Measurements from ENCODE around the gene SOX3. TPM values are rescaled to one million over a fixed set of nuclear protein-coding genes. Genes with fewer than 3 reads are reported as not detected.

Gene SOX3
- total RNA-seq, result not detected
- not detected for total RNA-seq (2013)

DNA sequence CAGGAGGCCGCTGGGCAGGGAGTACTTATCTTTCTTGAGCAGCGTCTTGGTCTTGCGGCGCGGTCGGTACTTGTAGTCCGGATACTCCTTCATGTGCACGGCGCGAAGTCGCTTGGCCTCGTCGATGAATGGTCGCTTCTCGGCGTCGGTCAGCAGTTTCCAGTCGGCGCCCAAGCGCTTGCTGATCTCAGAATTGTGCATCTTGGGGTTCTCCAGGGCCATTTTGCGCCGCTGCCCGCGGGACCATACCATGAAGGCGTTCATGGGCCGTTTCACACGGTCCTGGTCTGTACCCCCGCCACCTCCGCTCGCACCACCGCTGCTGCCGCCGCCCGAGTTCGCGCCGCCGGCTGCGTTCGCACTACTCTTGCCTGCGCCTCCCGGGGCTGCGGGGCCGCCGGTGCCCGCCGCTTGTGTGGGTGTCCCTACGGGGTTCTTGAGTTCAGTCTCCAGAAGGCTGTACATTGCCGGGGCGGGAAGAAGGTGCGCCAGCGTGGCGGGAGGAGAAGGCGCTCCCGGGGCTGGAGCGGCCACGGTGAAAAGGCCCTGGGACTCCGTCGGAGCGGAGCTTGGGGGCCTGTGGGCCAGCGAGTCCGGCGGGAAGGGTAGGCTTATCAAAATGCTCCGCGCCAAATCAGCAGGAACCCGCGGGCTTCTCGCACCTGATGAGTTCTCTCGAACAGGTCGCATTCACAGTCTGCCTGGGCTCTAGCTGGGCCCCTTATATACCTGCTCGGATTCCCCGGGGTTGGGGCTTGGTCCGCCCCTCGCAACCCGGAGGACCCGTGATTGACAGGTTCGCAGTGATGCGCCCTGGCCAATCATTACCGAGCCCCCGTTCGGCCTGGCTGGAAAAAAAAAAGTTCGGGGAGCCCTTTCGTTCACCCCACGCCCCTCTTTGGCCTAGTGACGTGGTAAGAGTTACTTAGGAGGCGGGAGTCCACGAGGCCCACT, at the start of gene SOX3:
Gene SOX3, minus strand, starts transcription at position 699 of the 954 bp plus-strand sequence. Its CDS starts 9 bp downstream, at position 690.
- no peaks in the 10 kb centered on the region for H3K36me3 ChIP-seq (ENCODE audit: control insufficient read depth, insufficient read depth, low read length)
- TF ChIP-seq CTCF (IDR thresholded peaks at IDR 0.05), result no peak
- 10% methylated on average over 82 of the region's 87 CpGs for WGBS (ENCODE audit: insufficient coverage)
- Mint-ChIP-seq H3K9me3 (no peaks in the 10 kb centered on the region), H3K36me3 (no peaks in the 10 kb centered on the region), H3K4me3 (no peak within 1 kb of the TSS), H3K27ac (no peak within 1 kb of the TSS), H3K4me1 (no peaks in the 10 kb centered on the region), H3K27me3 (ENCODE audit: low read depth in 2 of 2) (peaks cover 30 to 45% of the 10 kb centered on the region in 2 donors)
- ATAC-seq (no peak), DNase-seq (no peak)
- intact Hi-C loops (cut with micrococcal nuclease), result no loop called here
- H3K9me3 ChIP-seq (ENCODE audit: control insufficient read depth, insufficient read depth, low read length), result no peaks in the 10 kb centered on the region
- peaks cover 4% of the 10 kb centered on the region for H3K27me3 ChIP-seq (ENCODE audit: control insufficient read depth, insufficient read depth, low read length)
- no peak within 1 kb of the TSS for H3K4me3 ChIP-seq (ENCODE audit: low read length)
- H3K27ac ChIP-seq (ENCODE audit: low read length), result no peak within 1 kb of the TSS
- peaks cover 5% of the 10 kb centered on the region for H3K4me1 ChIP-seq (ENCODE audit: control insufficient read depth, insufficient read depth, low read length)

- H3K4me1 Mint-ChIP-seq, result no peaks in the 10 kb centered on the region
- Histone ChIP-seq H3K4me3 (ENCODE audit: low read length) (no peak overlapping the region), H3K27ac (ENCODE audit: low read length) (no peak overlapping the region), H3K9me3 (ENCODE audit: control insufficient read depth, insufficient read depth, low read length) (no peaks in the 10 kb centered on the region), H3K27me3 (ENCODE audit: control insufficient read depth, insufficient read depth, low read length) (no peaks in the 10 kb centered on the region), H3K36me3 (ENCODE audit: control insufficient read depth, insufficient read depth, low read length) (no peaks in the 10 kb centered on the region), H3K4me1 (ENCODE audit: control insufficient read depth, insufficient read depth, low read length) (no peaks in the 10 kb centered on the region)
- no peak for TF ChIP-seq CTCF (IDR thresholded peaks at IDR 0.05)
- 95% methylated on average over 1 of the region's 1 CpG for WGBS (ENCODE audit: insufficient coverage)
- no peaks in the 10 kb centered on the region for H3K9me3 Mint-ChIP-seq
- no peak overlapping the region for H3K27ac Mint-ChIP-seq
- H3K27me3 Mint-ChIP-seq (ENCODE audit: low read depth in 2 of 2), result peaks cover 0 to 28% of the 10 kb centered on the region in 2 donors
- intact Hi-C loops (cut with micrococcal nuclease), result no loop called here
- ATAC-seq (no peak), DNase-seq (no peak)
- H3K4me3 Mint-ChIP-seq, result no peak overlapping the region
- H3K36me3 Mint-ChIP-seq, result no peaks in the 10 kb centered on the region
These were observed 44.1 kb upstream of the SOX3 start for GRCh38 chrX:140548985-140549384.

GRCh38 chrX:140526171-140526570, 21.3 kb upstream of the SOX3 start:
- H3K4me1 Mint-ChIP-seq, result no peaks in the 10 kb centered on the region
- no peak for DNase-seq
- no peaks in the 10 kb centered on the region for H3K27me3 ChIP-seq (ENCODE audit: control insufficient read depth, insufficient read depth, low read length)
- no peaks in the 10 kb centered on the region for H3K9me3 ChIP-seq (ENCODE audit: control insufficient read depth, insufficient read depth, low read length)
- H3K4me1 ChIP-seq (ENCODE audit: control insufficient read depth, insufficient read depth, low read length), result no peaks in the 10 kb centered on the region
- no peak overlapping the region for H3K4me3 ChIP-seq (ENCODE audit: low read length)
- H3K36me3 Mint-ChIP-seq, result no peaks in the 10 kb centered on the region
- no peak for TF ChIP-seq CTCF (IDR thresholded peaks at IDR 0.05)
- no peak for ATAC-seq
- peaks cover 0 to 10% of the 10 kb centered on the region in 2 donors for H3K27me3 Mint-ChIP-seq (ENCODE audit: low read depth in 2 of 2)
- intact Hi-C loops (cut with micrococcal nuclease), result no loop called here
- no peaks in the 10 kb centered on the region for H3K9me3 Mint-ChIP-seq
- 66% methylated on average over 2 of the region's 5 CpGs for WGBS (ENCODE audit: insufficient coverage)
- no peaks in the 10 kb centered on the region for H3K36me3 ChIP-seq (ENCODE audit: control insufficient read depth, insufficient read depth, low read length)
- H3K27ac ChIP-seq (ENCODE audit: low read length), result no peak overlapping the region
- no peak overlapping the region for H3K27ac Mint-ChIP-seq
- no peak overlapping the region for H3K4me3 Mint-ChIP-seq
